ENCODE measurements around the gene EPN1. TPM values are rescaled to one million over a fixed set of nuclear protein-coding genes. Genes with fewer than 3 reads are reported as not detected.

Gene EPN1
- total RNA-seq, 4 donors from 2014 or later = 44.8 to 165 (median 70.2) TPM

DNA sequence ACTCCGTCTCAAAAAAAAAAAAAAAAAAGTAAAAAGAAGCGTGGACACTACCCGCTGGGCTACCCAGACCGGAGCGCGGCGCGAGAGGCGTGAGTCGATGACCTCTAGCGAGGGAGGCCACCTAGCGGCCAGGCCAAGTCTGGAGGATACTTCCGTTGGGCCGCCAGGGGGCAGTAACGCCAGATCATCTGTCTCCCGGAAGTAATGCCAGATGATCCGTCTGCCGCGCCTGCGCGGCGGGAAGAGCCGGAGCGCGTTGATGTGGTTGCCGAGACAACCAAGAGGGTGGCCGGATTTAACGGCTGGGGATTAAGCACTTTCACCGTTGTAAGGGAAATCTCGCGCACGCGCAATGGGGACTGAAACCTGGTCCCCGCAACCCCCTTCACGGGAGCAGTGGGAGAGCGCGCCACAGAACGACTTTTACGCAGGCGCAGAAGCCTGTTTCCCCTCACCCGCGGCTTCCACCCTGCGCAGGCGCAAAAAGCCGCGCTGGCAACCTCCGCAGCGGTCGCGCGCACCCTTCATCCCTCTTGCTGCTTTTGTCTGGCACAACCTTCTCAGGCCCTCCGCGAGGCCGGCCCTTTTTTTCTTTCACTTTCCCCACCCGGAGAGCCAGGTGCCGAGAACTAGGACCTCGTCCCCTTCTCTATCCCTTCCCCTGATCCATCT lies 21.2 kb upstream of the EPN1 start:
- Histone ChIP-seq H3K9me3 (no peaks in the 10 kb centered on the region), H3K4me3 (peak overlapping the region; percentile 71 to 97), H3K4me1 (peaks cover 0 to 63% (median 46%) of the 10 kb centered on the region in 3 donors), H3K36me3 (peaks cover 0 to 26% of the 10 kb centered on the region in 2 donors), H3K27me3 (no peaks in the 10 kb centered on the region), H3K27ac (peak overlapping the region; percentile 71 to 99 (median 98))
- WGBS, 2 donors (ENCODE audit: low coverage in 1 of 2) = 4% methylated on average over 14 of the region's 57 CpGs; no CpG with 5 or more reads in 1 of the 2 donors
- TF ChIP-seq POLR2AphosphoS5 (IDR thresholded peaks at IDR 0.05) (peak; percentile 85), POLR2A (IDR thresholded peaks at IDR 0.05) (peak; percentile 78 to 81), EP300 (IDR thresholded peaks at IDR 0.05) (no peak)
- TF ChIP-seq, protein P1, sequence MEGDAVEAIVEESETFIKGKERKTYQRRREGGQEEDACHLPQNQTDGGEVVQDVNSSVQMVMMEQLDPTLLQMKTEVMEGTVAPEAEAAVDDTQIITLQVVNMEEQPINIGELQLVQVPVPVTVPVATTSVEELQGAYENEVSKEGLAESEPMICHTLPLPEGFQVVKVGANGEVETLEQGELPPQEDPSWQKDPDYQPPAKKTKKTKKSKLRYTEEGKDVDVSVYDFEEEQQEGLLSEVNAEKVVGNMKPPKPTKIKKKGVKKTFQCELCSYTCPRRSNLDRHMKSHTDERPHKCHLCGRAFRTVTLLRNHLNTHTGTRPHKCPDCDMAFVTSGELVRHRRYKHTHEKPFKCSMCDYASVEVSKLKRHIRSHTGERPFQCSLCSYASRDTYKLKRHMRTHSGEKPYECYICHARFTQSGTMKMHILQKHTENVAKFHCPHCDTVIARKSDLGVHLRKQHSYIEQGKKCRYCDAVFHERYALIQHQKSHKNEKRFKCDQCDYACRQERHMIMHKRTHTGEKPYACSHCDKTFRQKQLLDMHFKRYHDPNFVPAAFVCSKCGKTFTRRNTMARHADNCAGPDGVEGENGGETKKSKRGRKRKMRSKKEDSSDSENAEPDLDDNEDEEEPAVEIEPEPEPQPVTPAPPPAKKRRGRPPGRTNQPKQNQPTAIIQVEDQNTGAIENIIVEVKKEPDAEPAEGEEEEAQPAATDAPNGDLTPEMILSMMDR (IDR thresholded peaks at IDR 0.05) = peak in 3 of 4 experiments; percentile 88 to 100 (median 100)
- ATAC-seq = peak; percentile 82

DNA sequence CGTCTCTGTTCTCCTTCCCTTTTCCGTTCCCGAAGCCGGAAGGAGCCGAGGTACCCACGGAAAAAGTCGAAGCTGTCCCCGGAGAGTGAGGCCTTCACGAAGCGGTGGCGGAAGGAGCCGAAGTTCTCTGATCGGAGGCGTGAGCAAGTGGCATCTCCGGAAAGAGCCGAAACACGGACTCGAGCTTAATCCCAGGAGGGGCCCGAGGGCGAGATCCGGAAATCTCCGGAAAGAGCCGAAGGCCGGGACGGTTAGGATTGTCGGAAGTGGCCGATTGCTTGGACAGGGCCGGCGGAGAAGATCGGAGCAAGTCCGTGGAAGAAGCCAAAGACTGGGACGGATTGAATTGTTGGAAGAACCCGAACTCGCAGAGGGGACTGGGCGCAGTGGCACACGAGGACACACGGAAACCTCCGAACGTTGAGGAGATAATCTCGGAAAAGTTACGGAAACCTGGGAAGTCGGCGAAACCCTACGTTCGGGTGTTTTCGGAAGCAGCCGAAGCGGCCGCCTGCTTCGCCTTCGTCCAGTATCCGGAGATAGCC lies 20.6 kb upstream of the EPN1 start:
- Histone ChIP-seq H3K4me3 (peak overlapping the region; percentile 71 to 97), H3K27ac (peak overlapping the region; percentile 71 to 99 (median 98)), H3K9me3 (no peaks in the 10 kb centered on the region), H3K27me3 (no peaks in the 10 kb centered on the region), H3K4me1 (peaks cover 0 to 63% (median 46%) of the 10 kb centered on the region in 3 donors), H3K36me3 (peaks cover 0 to 32% of the 10 kb centered on the region in 2 donors)
- no peak for TF ChIP-seq EP300 (IDR thresholded peaks at IDR 0.05)
- TF ChIP-seq POLR2A (IDR thresholded peaks at IDR 0.05) = no peak
- TF ChIP-seq, protein P1 (IDR thresholded peaks at IDR 0.05) = no peak
- TF ChIP-seq POLR2AphosphoS5 (IDR thresholded peaks at IDR 0.05) = no peak
- WGBS, 2 donors (ENCODE audit: low coverage in 1 of 2) = 0% methylated on average over 23 of the region's 52 CpGs; no CpG with 5 or more reads in 1 of the 2 donors
- ATAC-seq = peak; percentile 81

GRCh38 chr19:55654868-55655647 lies 20.0 kb upstream of the EPN1 start, which contains the start of gene U2AF2:
TSS of gene U2AF2 (plus strand) at chr19:55655035. CDS start at chr19:55655105, 70 bp downstream.
- no peak for TF ChIP-seq EP300 (IDR thresholded peaks at IDR 0.05)
- TF ChIP-seq, protein P1 (IDR thresholded peaks at IDR 0.05) = peak in 2 of 4 experiments; percentile 6 to 16
- TF ChIP-seq POLR2AphosphoS5 (IDR thresholded peaks at IDR 0.05) = peak; percentile 66
- TF ChIP-seq POLR2A (IDR thresholded peaks at IDR 0.05) = peak; percentile 45 to 57
- no peaks in the 10 kb centered on the region for H3K9me3 ChIP-seq
- peak within 1 kb of the TSS; percentile 85 to 99 (median 98) for H3K27ac ChIP-seq
- WGBS, 2 donors (ENCODE audit: low coverage in 1 of 2) = 0% methylated on average over 7 to 16 of the region's 95 CpGs
- H3K4me3 ChIP-seq = peak within 1 kb of the TSS; percentile 71 to 97
- H3K36me3 ChIP-seq = peaks cover 0 to 39% of the 10 kb centered on the region in 2 donors
- H3K27me3 ChIP-seq = no peaks in the 10 kb centered on the region
- H3K4me1 ChIP-seq = peaks cover 0 to 63% (median 48%) of the 10 kb centered on the region in 3 donors
- ATAC-seq = peak; percentile 54

GRCh38 chr19:55655648-55656040 lies 19.4 kb upstream of the EPN1 start:
- Histone ChIP-seq H3K27me3 (no peaks in the 10 kb centered on the region), H3K4me3 (peak overlapping the region; percentile 71 to 97), H3K27ac (peak overlapping the region in 3 of 4 donors; percentile 97 to 99 (median 98)), H3K9me3 (no peaks in the 10 kb centered on the region), H3K4me1 (peaks cover 0 to 66% (median 48%) of the 10 kb centered on the region in 3 donors), H3K36me3 (peaks cover 0 to 42% of the 10 kb centered on the region in 2 donors)
- ATAC-seq = no peak
- TF ChIP-seq, protein P1 (IDR thresholded peaks at IDR 0.05) = no peak
- TF ChIP-seq POLR2AphosphoS5 (IDR thresholded peaks at IDR 0.05) = no peak
- TF ChIP-seq EP300 (IDR thresholded peaks at IDR 0.05) = no peak
- no peak for TF ChIP-seq POLR2A (IDR thresholded peaks at IDR 0.05)
- 0% methylated on average over 1 to 14 of the region's 19 CpGs for WGBS, 2 donors (ENCODE audit: low coverage in 1 of 2)
